A673 (cell line): ENCODE measurements around the gene UGT1A8. TPM values are rescaled to one million over a fixed set of nuclear protein-coding genes. Genes with fewer than 3 reads are reported as not detected.

Experiments
- BruUV-seq: library from RNA; stranded (reverse); fragments of 400-500 nt; replicated peaks from 2 replicates; lab custom pipeline; 2021; lab: Mats Ljungman, UMichigan
- CTCF ChIA-PET: fragments of 300-600 bp; sonication (Branson Sonifier 250); formaldehyde crosslinking; loops from one replicate; lab custom pipeline; 2022; ENCODE audit warnings: antibody characterized with exemption; lab: Charles Lee
- POLR2A ChIA-PET: fragments of 300-600 bp; sonication (Branson Sonifier 250); formaldehyde crosslinking; loops from one replicate; lab custom pipeline; 2022; ENCODE audit warnings: antibody characterized with exemption; ENCODE audit not compliant: low non-redundant PET; lab: Charles Lee
- DNase-seq: peaks from one replicate; pipeline ENCODE4 v3.0.0-alpha.2; 2015; ENCODE audit warnings: low spot score
- H3K27ac ChIP-seq: fragments of 200-600 bp; sonication (generic); 2 replicates; pipeline ENCODE4 v1.5.1; 2016; ENCODE audit warnings: mixed run types, low read depth, mild to moderate bottlenecking, mixed read lengths, antibody characterized with exemption, low read length; ENCODE audit not compliant: poor library complexity, severe bottlenecking
- H3K27me3 ChIP-seq: fragments of 200-600 bp; sonication (generic); replicated peaks from 2 replicates; pipeline ENCODE4 v1.6.1; 2017; ENCODE audit warnings: mixed run types, low read depth, mild to moderate bottlenecking, mixed read lengths, antibody characterized with exemption, low read length; ENCODE audit not compliant: insufficient read depth, poor library complexity
- H3K36me3 ChIP-seq: fragments of 200-600 bp; sonication (generic); 2 replicates; pipeline ENCODE4 v1.6.1; 2016; ENCODE audit warnings: mixed run types, mild to moderate bottlenecking, mixed read lengths, antibody characterized with exemption, low read length; ENCODE audit not compliant: insufficient read depth, poor library complexity, severe bottlenecking
- H3K4me1 ChIP-seq: fragments of 200-600 bp; sonication (generic); 2 replicates; pipeline ENCODE4 v1.6.1; 2017; ENCODE audit warnings: mixed run types, mild to moderate bottlenecking, mixed read lengths, antibody characterized with exemption, low read length; ENCODE audit not compliant: insufficient read depth, poor library complexity, severe bottlenecking
- H3K4me3 ChIP-seq: fragments of 200-600 bp; sonication (generic); 2 replicates; pipeline ENCODE4 v1.5.1; 2016; ENCODE audit warnings: low read depth, mixed run types, mild to moderate bottlenecking, mixed read lengths, low read length; ENCODE audit not compliant: poor library complexity, severe bottlenecking
- H3K9me3 ChIP-seq: fragments of 200-600 bp; sonication (generic); 2 replicates; pipeline ENCODE4 v1.6.1; 2016; ENCODE audit warnings: mixed run types, low read depth, mild to moderate bottlenecking, mixed read lengths, antibody characterized with exemption, low read length; ENCODE audit not compliant: poor library complexity, severe bottlenecking
- EZH2 ChIP-seq: fragments of 200-600 bp; sonication (generic); IDR thresholded peaks from 2 replicates; pipeline ENCODE4 v1.6.1; 2017; ENCODE audit warnings: borderline replicate concordance, low read depth, mild to moderate bottlenecking, mixed read lengths, antibody characterized with exemption, low read length; ENCODE audit not compliant: poor library complexity, severe bottlenecking
- intact Hi-C: fragments of 100-400 bp; cut with micrococcal nuclease; formaldehyde crosslinking; loops from one replicate; pipeline ENCODE4 v1.10.0; 2022; ENCODE audit not compliant: unreplicated experiment
- total RNA-seq: library from RNA; stranded (reverse); gene quantifications from 2 replicates; pipeline ENCODE4 v1.2.3, GENCODE V29; 2021
- TF ChIP-seq, protein P1 (sequence below): fragments of 300-800, 200-600 bp; sonication (generic); conservative IDR thresholded peaks from 2 replicates; pipeline ENCODE4 v1.5.1; 2017; ENCODE audit warnings: low read depth, mild to moderate bottlenecking, antibody characterized with exemption, low read length, moderate library complexity, mixed read lengths

UGT1A8 gene
- total RNA-seq, 1 experiment from 2014 or later: not detected

DNA sequence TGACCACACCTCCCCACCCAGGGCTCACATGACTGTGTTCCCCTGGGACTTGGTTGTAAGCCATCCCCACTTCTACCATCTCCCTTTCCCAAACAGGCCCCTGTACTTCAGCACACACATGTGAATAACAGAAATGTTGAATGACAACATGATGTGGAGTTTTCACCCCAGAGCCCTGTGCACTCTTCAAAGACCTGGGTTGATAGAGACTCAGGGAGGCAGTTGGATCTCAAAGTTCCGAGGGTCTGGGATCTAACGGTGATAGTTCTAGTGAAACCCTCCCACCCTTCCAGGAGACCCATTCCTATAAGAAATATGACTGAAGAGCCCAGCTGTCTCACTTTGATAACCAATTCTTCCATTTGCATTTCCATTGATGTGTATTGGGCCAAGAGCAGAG is 160.6 kb downstream of the UGT1A8 start, which contains the start of gene MROH2A:
MROH2A (plus strand) TSS at position 301 of the 400 bp plus-strand sequence. CDS start 1,029 bp downstream, outside the sequence.
- intact Hi-C loops: no loop called here
- Histone ChIP-seq H3K36me3 (no peaks in the 10 kb centered on the region), H3K27ac (no peak within 1 kb of the TSS), H3K4me1 (no peaks in the 10 kb centered on the region), H3K9me3 (no peaks in the 10 kb centered on the region), H3K27me3 (no peaks in the 10 kb centered on the region), H3K4me3 (no peak within 1 kb of the TSS)
- ChIA-PET CTCF (no interaction called here), POLR2A (no interaction called here)
- DNase-seq: no peak
- no peak for TF ChIP-seq EZH2
- TF ChIP-seq, protein P1, sequence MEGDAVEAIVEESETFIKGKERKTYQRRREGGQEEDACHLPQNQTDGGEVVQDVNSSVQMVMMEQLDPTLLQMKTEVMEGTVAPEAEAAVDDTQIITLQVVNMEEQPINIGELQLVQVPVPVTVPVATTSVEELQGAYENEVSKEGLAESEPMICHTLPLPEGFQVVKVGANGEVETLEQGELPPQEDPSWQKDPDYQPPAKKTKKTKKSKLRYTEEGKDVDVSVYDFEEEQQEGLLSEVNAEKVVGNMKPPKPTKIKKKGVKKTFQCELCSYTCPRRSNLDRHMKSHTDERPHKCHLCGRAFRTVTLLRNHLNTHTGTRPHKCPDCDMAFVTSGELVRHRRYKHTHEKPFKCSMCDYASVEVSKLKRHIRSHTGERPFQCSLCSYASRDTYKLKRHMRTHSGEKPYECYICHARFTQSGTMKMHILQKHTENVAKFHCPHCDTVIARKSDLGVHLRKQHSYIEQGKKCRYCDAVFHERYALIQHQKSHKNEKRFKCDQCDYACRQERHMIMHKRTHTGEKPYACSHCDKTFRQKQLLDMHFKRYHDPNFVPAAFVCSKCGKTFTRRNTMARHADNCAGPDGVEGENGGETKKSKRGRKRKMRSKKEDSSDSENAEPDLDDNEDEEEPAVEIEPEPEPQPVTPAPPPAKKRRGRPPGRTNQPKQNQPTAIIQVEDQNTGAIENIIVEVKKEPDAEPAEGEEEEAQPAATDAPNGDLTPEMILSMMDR: no peak
- BruUV-seq: no TSS peak

DNA sequence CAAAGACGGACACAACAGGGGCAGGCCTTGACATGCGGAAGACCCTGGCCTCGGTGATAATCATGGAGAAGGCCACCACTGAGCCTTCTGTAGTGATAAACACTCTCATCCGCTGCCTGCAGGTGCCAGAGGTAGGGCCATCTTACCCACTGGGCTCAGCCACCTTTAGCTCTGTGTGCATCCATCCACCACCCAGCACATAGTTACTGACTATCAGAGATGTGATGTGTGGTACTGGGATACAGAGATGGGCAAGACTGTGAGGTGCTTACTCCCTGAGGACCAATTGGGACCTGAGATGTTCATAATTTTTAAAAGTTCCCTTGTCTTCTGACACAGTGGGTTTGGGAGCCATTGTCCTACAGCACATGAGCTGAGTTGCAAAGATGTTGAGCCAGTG is 162.3 kb downstream of the UGT1A8 start:
- BruUV-seq: no TSS peak
- Histone ChIP-seq H3K36me3 (no peaks in the 10 kb centered on the region), H3K27ac (no peak overlapping the region), H3K4me3 (no peak overlapping the region), H3K9me3 (no peaks in the 10 kb centered on the region), H3K27me3 (no peaks in the 10 kb centered on the region), H3K4me1 (no peaks in the 10 kb centered on the region)
- POLR2A ChIA-PET: no interaction called here
- no peak for TF ChIP-seq EZH2
- TF ChIP-seq, protein P1: no peak
- CTCF ChIA-PET: no interaction called here
- no peak for DNase-seq
- intact Hi-C loops: no loop called here

DNA sequence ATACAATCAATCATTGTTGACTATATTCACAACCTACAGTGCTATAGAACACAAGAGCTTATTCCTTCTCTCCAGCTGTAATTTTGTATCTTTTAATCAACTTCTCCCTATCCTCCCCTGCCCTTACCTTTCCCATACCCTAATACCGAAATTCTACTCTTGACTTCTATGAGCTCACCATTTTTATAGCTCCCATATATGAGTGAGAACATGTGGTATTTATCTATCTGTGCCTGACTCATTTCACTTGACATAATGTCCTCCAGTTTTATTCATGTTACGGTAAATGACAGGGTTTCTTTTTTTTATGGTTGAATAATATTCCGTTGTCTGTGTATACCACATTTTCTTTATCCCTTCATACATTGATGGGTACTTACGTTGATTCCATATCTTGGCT is 163.3 kb downstream of the UGT1A8 start:
- no peak for DNase-seq
- Histone ChIP-seq H3K4me3 (no peak overlapping the region), H3K27ac (no peak overlapping the region), H3K27me3 (no peaks in the 10 kb centered on the region), H3K4me1 (no peaks in the 10 kb centered on the region), H3K9me3 (no peaks in the 10 kb centered on the region), H3K36me3 (no peaks in the 10 kb centered on the region)
- POLR2A ChIA-PET: no interaction called here
- intact Hi-C loops: no loop called here
- TF ChIP-seq, protein P1: no peak
- no peak for TF ChIP-seq EZH2
- CTCF ChIA-PET: no interaction called here
- BruUV-seq: no TSS peak
